Measurements from ENCODE around the gene ANTXR1.

Gene ANTXR1

DNA sequence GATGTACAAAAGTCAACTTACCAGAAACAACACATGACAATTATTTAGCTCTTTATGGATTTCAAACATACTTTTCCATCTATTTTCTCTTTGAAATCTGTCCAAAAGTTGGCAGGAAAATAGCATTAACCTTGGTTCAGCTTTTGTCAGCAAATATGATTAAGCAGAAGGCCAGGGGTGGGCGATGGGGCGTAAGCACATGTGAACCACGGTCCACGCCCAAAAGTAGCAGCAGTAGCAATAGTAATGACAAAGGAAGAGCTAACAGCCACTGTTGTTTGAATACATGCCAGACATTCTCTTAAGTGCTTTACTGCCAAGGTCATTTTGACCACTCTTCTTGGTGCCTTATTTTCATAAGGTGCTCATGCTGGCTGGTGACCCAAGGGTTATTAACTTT lies 73.5 kb downstream of the ANTXR1 start:
- no peak for FAIRE-seq
- no peak for DNase-seq (ENCODE audit: insufficient read length, low spot score)
- no peak for TF ChIP-seq POLR2AphosphoS5 (IDR thresholded peaks at IDR 0.05; ENCODE audit: low read depth, low read length)
- TF ChIP-seq TAF1 (IDR thresholded peaks at IDR 0.05; ENCODE audit: low read depth, low read length), result no peak
- TF ChIP-seq POLR2A (IDR thresholded peaks at IDR 0.05; ENCODE audit: low read depth, low read length), result no peak
- TF ChIP-seq PAX5 (IDR thresholded peaks at IDR 0.05; ENCODE audit: insufficient read depth, low read length, severe bottlenecking), result no peak
- no peak for TF ChIP-seq SPI1 (IDR thresholded peaks at IDR 0.05; ENCODE audit: low read depth, low read length)
- no peak for TF ChIP-seq POU2F2 (IDR thresholded peaks at IDR 0.05; ENCODE audit: low read depth, low read length)

DNA sequence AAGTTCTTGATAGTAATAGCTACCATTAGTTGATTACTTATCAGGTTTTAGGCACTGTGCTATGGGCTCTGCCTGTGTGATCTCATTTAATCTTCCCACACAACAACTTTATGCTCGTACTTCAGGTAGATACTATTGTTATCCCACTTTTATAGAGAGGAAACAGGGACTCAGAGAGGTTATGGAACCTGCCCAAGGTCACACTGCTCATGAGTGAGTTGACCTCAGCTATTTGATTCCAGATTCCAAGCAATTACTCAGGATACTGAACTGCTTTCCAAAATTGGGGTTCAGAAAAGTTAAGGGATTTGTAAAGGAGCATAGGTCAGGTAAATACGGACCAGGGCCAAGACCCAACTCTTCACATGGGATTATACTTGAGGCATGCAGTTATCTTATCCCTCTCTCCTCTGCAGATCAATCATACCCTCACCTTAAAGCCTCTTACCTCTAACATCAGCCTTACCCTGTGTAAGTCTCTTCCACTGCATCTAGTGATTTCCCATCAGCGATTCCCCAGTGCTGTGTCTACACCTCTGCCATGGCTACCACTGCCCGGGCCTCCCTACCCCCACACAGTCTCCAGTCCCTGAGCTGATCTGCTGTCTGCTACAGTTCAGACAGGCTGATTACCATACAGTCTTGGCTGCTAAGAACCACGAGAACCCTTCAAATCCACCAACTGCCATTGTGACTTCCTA lies 74.4 kb downstream of the ANTXR1 start:
- FAIRE-seq, result no peak
- DNase-seq (ENCODE audit: insufficient read length, low spot score), result no peak
- TF ChIP-seq TAF1 (IDR thresholded peaks at IDR 0.05; ENCODE audit: low read depth, low read length), result no peak
- TF ChIP-seq PAX5 (IDR thresholded peaks at IDR 0.05; ENCODE audit: insufficient read depth, low read length, severe bottlenecking), result no peak
- no peak for TF ChIP-seq POLR2AphosphoS5 (IDR thresholded peaks at IDR 0.05; ENCODE audit: low read depth, low read length)
- no peak for TF ChIP-seq SPI1 (IDR thresholded peaks at IDR 0.05; ENCODE audit: low read depth, low read length)
- TF ChIP-seq POLR2A (IDR thresholded peaks at IDR 0.05; ENCODE audit: low read depth, low read length), result no peak
- TF ChIP-seq POU2F2 (IDR thresholded peaks at IDR 0.05; ENCODE audit: low read depth, low read length), result no peak

DNA sequence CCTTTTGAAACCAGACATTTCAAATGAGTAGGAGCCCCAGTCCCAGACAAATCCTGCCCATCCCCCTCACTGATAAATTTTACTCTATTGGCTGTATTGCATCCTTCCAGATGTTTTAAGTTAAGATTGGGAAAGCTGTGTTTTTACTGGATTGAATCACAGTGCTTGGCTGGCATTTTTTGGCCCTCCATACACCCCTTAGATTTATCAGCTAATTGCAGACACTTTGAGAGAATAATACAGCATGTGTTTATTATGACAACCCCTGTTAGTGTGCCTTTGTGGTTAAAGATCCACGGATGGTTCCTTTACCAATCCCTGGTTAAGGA lies 74.9 kb downstream of the ANTXR1 start:
- no peak for TF ChIP-seq PAX5 (IDR thresholded peaks at IDR 0.05; ENCODE audit: insufficient read depth, low read length, severe bottlenecking)
- no peak for TF ChIP-seq POU2F2 (IDR thresholded peaks at IDR 0.05; ENCODE audit: low read depth, low read length)
- no peak for TF ChIP-seq POLR2A (IDR thresholded peaks at IDR 0.05; ENCODE audit: low read depth, low read length)
- TF ChIP-seq TAF1 (IDR thresholded peaks at IDR 0.05; ENCODE audit: low read depth, low read length), result no peak
- TF ChIP-seq POLR2AphosphoS5 (IDR thresholded peaks at IDR 0.05; ENCODE audit: low read depth, low read length), result no peak
- TF ChIP-seq SPI1 (IDR thresholded peaks at IDR 0.05; ENCODE audit: low read depth, low read length), result no peak
- DNase-seq (ENCODE audit: insufficient read length, low spot score), result no peak
- no peak for FAIRE-seq

DNA sequence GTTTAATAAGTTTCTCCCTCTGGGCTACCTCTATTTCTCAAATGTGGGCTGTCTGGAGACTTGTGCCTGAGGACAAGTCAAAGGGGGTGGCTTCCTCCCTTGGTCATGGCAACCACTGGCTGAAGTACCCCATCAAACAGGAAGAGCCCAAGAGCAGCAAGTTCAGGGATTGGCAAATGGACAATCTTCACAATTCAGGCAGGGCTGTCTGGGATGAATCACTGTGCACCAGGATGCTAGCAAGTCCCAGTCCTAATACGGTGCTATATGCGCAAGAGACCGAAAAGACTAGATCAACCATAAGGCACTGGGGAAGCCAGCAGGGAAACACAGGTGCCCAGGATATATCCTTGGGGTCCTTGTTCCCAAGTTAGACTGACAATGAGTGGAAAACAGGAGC lies 75.5 kb downstream of the ANTXR1 start:
- no peak for DNase-seq (ENCODE audit: insufficient read length, low spot score)
- no peak for FAIRE-seq
- TF ChIP-seq PAX5 (IDR thresholded peaks at IDR 0.05; ENCODE audit: insufficient read depth, low read length, severe bottlenecking), result no peak
- TF ChIP-seq POLR2AphosphoS5 (IDR thresholded peaks at IDR 0.05; ENCODE audit: low read depth, low read length), result no peak
- no peak for TF ChIP-seq POU2F2 (IDR thresholded peaks at IDR 0.05; ENCODE audit: low read depth, low read length)
- TF ChIP-seq POLR2A (IDR thresholded peaks at IDR 0.05; ENCODE audit: low read depth, low read length), result no peak
- TF ChIP-seq TAF1 (IDR thresholded peaks at IDR 0.05; ENCODE audit: low read depth, low read length), result no peak
- TF ChIP-seq SPI1 (IDR thresholded peaks at IDR 0.05; ENCODE audit: low read depth, low read length), result no peak

DNA sequence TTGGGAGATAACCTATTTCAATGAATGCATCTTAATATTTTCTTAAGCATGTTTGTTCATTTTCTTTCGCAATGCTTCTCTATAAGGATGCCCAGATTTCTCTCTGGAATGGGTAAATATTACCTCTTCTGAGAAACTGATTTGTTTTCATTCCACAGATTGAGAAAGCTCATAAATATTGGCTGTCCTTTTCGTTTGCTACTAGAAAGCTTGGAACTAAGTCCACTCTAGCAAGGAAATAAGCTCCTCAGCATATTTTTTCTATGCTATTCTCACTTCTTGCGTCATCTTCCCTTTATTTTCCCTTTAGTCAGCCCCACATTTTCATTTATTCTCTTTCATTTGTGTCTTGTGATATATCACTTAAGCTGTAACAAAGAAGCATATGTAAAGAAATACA lies 76.3 kb downstream of the ANTXR1 start:
- FAIRE-seq (no peak), DNase-seq (ENCODE audit: insufficient read length, low spot score) (no peak)
- TF ChIP-seq PAX5 (IDR thresholded peaks at IDR 0.05; ENCODE audit: insufficient read depth, low read length, severe bottlenecking) (no peak), TAF1 (IDR thresholded peaks at IDR 0.05; ENCODE audit: low read depth, low read length) (no peak), POLR2AphosphoS5 (IDR thresholded peaks at IDR 0.05; ENCODE audit: low read depth, low read length) (no peak), POLR2A (IDR thresholded peaks at IDR 0.05; ENCODE audit: low read depth, low read length) (no peak), POU2F2 (IDR thresholded peaks at IDR 0.05; ENCODE audit: low read depth, low read length) (no peak), SPI1 (IDR thresholded peaks at IDR 0.05; ENCODE audit: low read depth, low read length) (no peak)

DNA sequence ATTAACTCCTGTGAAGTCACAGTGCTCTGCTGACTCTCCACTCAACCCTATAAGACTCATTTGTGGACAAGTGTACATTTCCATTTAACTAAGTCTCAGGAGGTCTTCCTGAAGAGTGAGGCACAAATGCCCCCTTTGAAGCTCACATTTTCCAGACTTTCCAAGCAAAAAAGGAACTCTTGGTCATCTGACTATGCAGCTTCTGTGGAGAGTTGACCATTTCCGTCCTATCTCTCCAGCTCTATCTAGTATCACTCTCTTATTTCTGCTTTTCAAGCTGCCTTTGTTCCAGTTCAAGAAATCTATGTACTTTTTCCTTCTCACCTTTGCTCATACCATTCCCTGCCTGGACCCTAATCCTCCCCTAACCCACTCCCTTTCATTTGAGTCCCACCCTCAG lies 77.0 kb downstream of the ANTXR1 start:
- DNase-seq (ENCODE audit: insufficient read length, low spot score), result no peak
- no peak for FAIRE-seq
- TF ChIP-seq POLR2A (IDR thresholded peaks at IDR 0.05; ENCODE audit: low read depth, low read length) (no peak), POLR2AphosphoS5 (IDR thresholded peaks at IDR 0.05; ENCODE audit: low read depth, low read length) (no peak), SPI1 (IDR thresholded peaks at IDR 0.05; ENCODE audit: low read depth, low read length) (no peak), TAF1 (IDR thresholded peaks at IDR 0.05; ENCODE audit: low read depth, low read length) (no peak), PAX5 (IDR thresholded peaks at IDR 0.05; ENCODE audit: insufficient read depth, low read length, severe bottlenecking) (no peak), POU2F2 (IDR thresholded peaks at IDR 0.05; ENCODE audit: low read depth, low read length) (no peak)

DNA sequence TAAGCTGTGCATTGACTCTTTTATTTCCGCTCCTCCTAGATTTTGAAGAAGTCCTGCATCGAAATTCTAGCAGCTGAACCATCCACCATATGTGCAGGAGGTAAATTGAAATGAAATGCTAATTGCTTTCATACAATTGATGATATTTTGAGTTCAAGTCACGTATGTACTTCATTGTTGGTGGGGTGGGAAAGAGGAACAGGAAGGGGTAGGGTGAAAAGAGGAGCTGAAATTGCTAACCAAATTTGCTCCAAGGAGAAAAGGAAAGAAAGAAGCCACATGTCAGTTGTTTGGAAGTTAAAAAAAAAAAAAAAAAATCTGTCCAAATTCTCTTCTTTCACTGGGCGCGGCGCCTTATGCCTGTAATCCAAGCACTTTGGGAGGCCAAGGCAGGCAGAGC lies 77.8 kb downstream of the ANTXR1 start:
- no peak for TF ChIP-seq POLR2A (IDR thresholded peaks at IDR 0.05; ENCODE audit: low read depth, low read length)
- no peak for TF ChIP-seq TAF1 (IDR thresholded peaks at IDR 0.05; ENCODE audit: low read depth, low read length)
- no peak for TF ChIP-seq POU2F2 (IDR thresholded peaks at IDR 0.05; ENCODE audit: low read depth, low read length)
- TF ChIP-seq SPI1 (IDR thresholded peaks at IDR 0.05; ENCODE audit: low read depth, low read length), result no peak
- TF ChIP-seq PAX5 (IDR thresholded peaks at IDR 0.05; ENCODE audit: insufficient read depth, low read length, severe bottlenecking), result no peak
- TF ChIP-seq POLR2AphosphoS5 (IDR thresholded peaks at IDR 0.05; ENCODE audit: low read depth, low read length), result no peak
- FAIRE-seq (no peak), DNase-seq (ENCODE audit: insufficient read length, low spot score) (no peak)

DNA sequence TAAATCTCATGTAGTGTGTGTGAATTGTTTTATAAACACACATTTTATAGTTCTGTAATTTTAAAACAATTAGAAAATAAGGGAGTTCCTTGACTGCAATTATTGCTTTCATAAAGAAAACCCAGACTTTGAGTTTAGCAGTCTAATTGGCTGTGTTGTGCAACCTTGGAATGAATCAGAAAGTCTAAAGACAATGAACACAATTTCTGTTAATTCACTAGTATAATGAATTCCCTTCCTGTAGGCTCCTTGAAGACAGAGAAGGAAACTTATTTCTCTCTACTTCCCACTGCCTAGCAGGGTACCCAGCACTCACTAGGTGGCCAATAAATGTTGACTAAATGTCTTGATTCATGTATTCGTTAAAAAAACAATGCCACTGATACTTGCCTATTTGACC lies 79.9 kb downstream of the ANTXR1 start:
- FAIRE-seq (no peak), DNase-seq (ENCODE audit: insufficient read length, low spot score) (no peak)
- TF ChIP-seq TAF1 (IDR thresholded peaks at IDR 0.05; ENCODE audit: low read depth, low read length) (no peak), PAX5 (IDR thresholded peaks at IDR 0.05; ENCODE audit: insufficient read depth, low read length, severe bottlenecking) (no peak), POLR2A (IDR thresholded peaks at IDR 0.05; ENCODE audit: low read depth, low read length) (no peak), POLR2AphosphoS5 (IDR thresholded peaks at IDR 0.05; ENCODE audit: low read depth, low read length) (no peak), SPI1 (IDR thresholded peaks at IDR 0.05; ENCODE audit: low read depth, low read length) (no peak), POU2F2 (IDR thresholded peaks at IDR 0.05; ENCODE audit: low read depth, low read length) (no peak)

DNA sequence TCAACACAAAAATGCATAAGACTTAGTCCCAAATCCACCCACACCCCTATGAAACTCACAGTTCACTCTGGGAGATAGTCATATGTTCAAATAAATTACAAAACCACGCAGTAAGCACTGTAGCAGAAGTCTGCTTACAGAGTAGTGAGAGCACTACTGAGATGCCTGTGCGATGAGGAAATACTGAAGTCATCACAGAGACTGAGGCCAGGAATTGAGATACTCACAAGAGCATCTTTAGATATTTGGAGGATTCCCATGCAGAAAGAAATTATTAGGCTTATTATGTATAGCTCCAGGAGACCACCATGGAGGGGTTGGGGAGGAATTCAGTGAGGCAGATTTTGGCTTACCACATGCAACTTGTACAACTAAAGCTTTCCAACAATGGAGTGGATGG lies 82.3 kb downstream of the ANTXR1 start:
- no peak for FAIRE-seq
- TF ChIP-seq POLR2AphosphoS5 (IDR thresholded peaks at IDR 0.05; ENCODE audit: low read depth, low read length) (no peak), POLR2A (IDR thresholded peaks at IDR 0.05; ENCODE audit: low read depth, low read length) (no peak), PAX5 (IDR thresholded peaks at IDR 0.05; ENCODE audit: insufficient read depth, low read length, severe bottlenecking) (no peak), TAF1 (IDR thresholded peaks at IDR 0.05; ENCODE audit: low read depth, low read length) (no peak), SPI1 (IDR thresholded peaks at IDR 0.05; ENCODE audit: low read depth, low read length) (no peak), POU2F2 (IDR thresholded peaks at IDR 0.05; ENCODE audit: low read depth, low read length) (no peak)
- DNase-seq (ENCODE audit: insufficient read length, low spot score), result no peak
